Chondrocyte (in vitro differentiated cells): ENCODE results near the gene ULBP3. TPM values are rescaled to one million over a fixed set of nuclear protein-coding genes. Genes with fewer than 3 reads are reported as not detected.

Experiments
- DNase-seq: peaks from one replicate; pipeline ENCODE4 v3.0.0; 2021; ENCODE audit warnings: mixed read lengths, low spot score
- H3K27ac Mint-ChIP-seq: one replicate; pipeline ENCODE4 v1.8.0; 2021; ENCODE audit warnings: mild to moderate bottlenecking, moderate library complexity, mixed read lengths; ENCODE audit not compliant: unreplicated experiment
- H3K27me3 Mint-ChIP-seq: 2 replicates; pipeline ENCODE4 v1.8.0; 2021; ENCODE audit warnings: low read depth, mixed read lengths
- H3K36me3 Mint-ChIP-seq: 2 replicates; pipeline ENCODE4 v1.8.0; 2021; ENCODE audit warnings: low read depth, mixed read lengths
- H3K4me1 Mint-ChIP-seq: 2 replicates; pipeline ENCODE4 v1.8.0; 2021; ENCODE audit warnings: low read depth, mild to moderate bottlenecking, mixed read lengths
- H3K4me3 Mint-ChIP-seq: one replicate; pipeline ENCODE4 v1.8.0; 2021; ENCODE audit warnings: mild to moderate bottlenecking, moderate library complexity, mixed read lengths; ENCODE audit not compliant: unreplicated experiment
- H3K9me3 Mint-ChIP-seq: 2 replicates; pipeline ENCODE4 v1.8.0; 2021; ENCODE audit warnings: low read depth, mixed read lengths
- total RNA-seq: library from RNA; stranded (reverse); gene quantifications from 3 replicates; pipeline ENCODE4 v1.2.1, GENCODE V29; 2021
- TF ChIP-seq, protein P1 (sequence below): fragments of 200-600 bp; sonication (generic); IDR thresholded peaks from 2 replicates; pipeline ENCODE4 v1.5.0; 2021; ENCODE audit warnings: antibody characterized with exemption, mild to moderate bottlenecking, moderate library complexity

ULBP3 gene
- total RNA-seq, 1 donor from 2014 or later, result 5.0 TPM

GRCh38 chr6:150029749-150030148 lies 39.2 kb downstream of the ULBP3 start:
- Mint-ChIP-seq H3K9me3 (peaks cover 7% of the 10 kb centered on the region), H3K4me3 (no peak overlapping the region), H3K36me3 (peaks cover 9% of the 10 kb centered on the region), H3K27ac (no peak overlapping the region), H3K27me3 (peaks cover 53% of the 10 kb centered on the region), H3K4me1 (no peaks in the 10 kb centered on the region)
- DNase-seq, result no peak
- TF ChIP-seq, protein P1, sequence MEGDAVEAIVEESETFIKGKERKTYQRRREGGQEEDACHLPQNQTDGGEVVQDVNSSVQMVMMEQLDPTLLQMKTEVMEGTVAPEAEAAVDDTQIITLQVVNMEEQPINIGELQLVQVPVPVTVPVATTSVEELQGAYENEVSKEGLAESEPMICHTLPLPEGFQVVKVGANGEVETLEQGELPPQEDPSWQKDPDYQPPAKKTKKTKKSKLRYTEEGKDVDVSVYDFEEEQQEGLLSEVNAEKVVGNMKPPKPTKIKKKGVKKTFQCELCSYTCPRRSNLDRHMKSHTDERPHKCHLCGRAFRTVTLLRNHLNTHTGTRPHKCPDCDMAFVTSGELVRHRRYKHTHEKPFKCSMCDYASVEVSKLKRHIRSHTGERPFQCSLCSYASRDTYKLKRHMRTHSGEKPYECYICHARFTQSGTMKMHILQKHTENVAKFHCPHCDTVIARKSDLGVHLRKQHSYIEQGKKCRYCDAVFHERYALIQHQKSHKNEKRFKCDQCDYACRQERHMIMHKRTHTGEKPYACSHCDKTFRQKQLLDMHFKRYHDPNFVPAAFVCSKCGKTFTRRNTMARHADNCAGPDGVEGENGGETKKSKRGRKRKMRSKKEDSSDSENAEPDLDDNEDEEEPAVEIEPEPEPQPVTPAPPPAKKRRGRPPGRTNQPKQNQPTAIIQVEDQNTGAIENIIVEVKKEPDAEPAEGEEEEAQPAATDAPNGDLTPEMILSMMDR, result no peak

GRCh38 chr6:150029276-150029675 lies 39.6 kb downstream of the ULBP3 start:
- Mint-ChIP-seq H3K27me3 (peaks cover 51% of the 10 kb centered on the region), H3K36me3 (peaks cover 7% of the 10 kb centered on the region)
- TF ChIP-seq, protein P1, result no peak

GRCh38 chr6:150028799-150029198 lies 40.1 kb downstream of the ULBP3 start:
- Mint-ChIP-seq H3K36me3 (peaks cover 5% of the 10 kb centered on the region), H3K27ac (no peak overlapping the region), H3K27me3 (peaks cover 46% of the 10 kb centered on the region), H3K4me3 (no peak overlapping the region), H3K4me1 (no peaks in the 10 kb centered on the region), H3K9me3 (peaks cover 2% of the 10 kb centered on the region)
- TF ChIP-seq, protein P1, result no peak
- DNase-seq, result no peak

More at GRCh38 chr6:150029276-150029675, 39.6 kb downstream of the ULBP3 start:
- Mint-ChIP-seq H3K4me3 (no peak overlapping the region), H3K27ac (no peak overlapping the region), H3K4me1 (no peaks in the 10 kb centered on the region), H3K9me3 (peaks cover 3% of the 10 kb centered on the region)
- DNase-seq, result no peak

DNA sequence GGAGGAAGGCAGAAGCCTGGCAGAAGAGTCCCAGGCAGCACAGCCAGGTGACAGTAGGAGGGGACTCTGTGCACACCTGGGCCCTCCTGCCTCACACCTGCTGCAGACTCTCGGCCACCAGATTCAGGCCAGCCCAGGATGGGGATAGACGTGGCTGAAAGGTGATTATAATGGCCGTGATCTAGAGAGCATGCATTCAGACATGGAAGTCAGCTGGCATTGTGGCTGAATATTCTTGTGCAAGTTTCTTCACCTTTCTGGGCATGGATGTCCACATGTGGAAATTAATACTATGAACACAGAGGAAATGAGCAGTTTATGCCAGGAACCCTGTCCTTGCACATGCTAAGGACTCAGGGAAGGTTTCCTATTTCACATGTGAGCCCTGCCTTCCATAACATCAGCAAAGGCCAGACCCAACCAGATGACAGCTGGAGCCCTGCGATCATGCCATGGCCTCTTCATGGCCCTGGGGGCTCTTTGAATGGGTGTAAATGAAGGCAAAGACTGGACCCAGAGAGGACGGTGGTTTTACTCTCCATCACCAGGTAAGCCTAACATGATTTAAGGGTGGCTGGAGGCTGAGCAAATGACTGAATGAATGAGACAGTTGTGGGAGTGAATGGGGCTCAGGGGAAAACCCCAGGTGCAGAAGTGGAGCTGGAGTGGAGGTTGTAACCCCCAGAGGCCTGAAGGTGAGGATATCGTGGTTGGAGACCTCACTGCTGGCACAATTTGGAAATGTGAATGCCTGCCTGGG lies 40.9 kb downstream of the ULBP3 start:
- no peaks in the 10 kb centered on the region for H3K36me3 Mint-ChIP-seq
- H3K9me3 Mint-ChIP-seq, result no peaks in the 10 kb centered on the region
- peaks cover 40% of the 10 kb centered on the region for H3K27me3 Mint-ChIP-seq
- no peaks in the 10 kb centered on the region for H3K4me1 Mint-ChIP-seq
- H3K4me3 Mint-ChIP-seq, result no peak overlapping the region
- TF ChIP-seq, protein P1, result no peak
- no peak overlapping the region for H3K27ac Mint-ChIP-seq
- no peak for DNase-seq

GRCh38 chr6:150026976-150027805 lies 41.7 kb downstream of the ULBP3 start:
- no peak overlapping the region for H3K4me3 Mint-ChIP-seq
- H3K9me3 Mint-ChIP-seq, result no peaks in the 10 kb centered on the region
- no peak for DNase-seq
- no peak overlapping the region for H3K27ac Mint-ChIP-seq
- H3K27me3 Mint-ChIP-seq, result peaks cover 37% of the 10 kb centered on the region
- TF ChIP-seq, protein P1, result no peak
- H3K36me3 Mint-ChIP-seq, result no peaks in the 10 kb centered on the region
- H3K4me1 Mint-ChIP-seq, result no peaks in the 10 kb centered on the region
